GM11168 (cell line): ENCODE results near the gene JAKMIP1.

Experiments used
- in situ Hi-C: fragments of 300-500 bp; cut with MboI; formaldehyde crosslinking; loops from one replicate; pipeline ENCODE4 v1.12.0; 2022; ENCODE audit warnings: low sequenced_read_pairs; ENCODE audit not compliant: unreplicated experiment

JAKMIP1 gene

GRCh38 chr4:6050551-6050950 lies 149.8 kb downstream of the JAKMIP1 start:
- in situ Hi-C loops: no loop called here

- in situ Hi-C loops: no loop called here
These were observed 150.4 kb downstream of the JAKMIP1 start for GRCh38 chr4:6049985-6050384.

- in situ Hi-C loops: no loop called here
These were observed 151.1 kb downstream of the JAKMIP1 start for GRCh38 chr4:6049278-6049677.

GRCh38 chr4:6048537-6048936 lies 151.8 kb downstream of the JAKMIP1 start:
- in situ Hi-C loops: no loop called here

- in situ Hi-C loops: no loop called here
These were observed 153.1 kb downstream of the JAKMIP1 start for GRCh38 chr4:6047130-6047673.

DNA sequence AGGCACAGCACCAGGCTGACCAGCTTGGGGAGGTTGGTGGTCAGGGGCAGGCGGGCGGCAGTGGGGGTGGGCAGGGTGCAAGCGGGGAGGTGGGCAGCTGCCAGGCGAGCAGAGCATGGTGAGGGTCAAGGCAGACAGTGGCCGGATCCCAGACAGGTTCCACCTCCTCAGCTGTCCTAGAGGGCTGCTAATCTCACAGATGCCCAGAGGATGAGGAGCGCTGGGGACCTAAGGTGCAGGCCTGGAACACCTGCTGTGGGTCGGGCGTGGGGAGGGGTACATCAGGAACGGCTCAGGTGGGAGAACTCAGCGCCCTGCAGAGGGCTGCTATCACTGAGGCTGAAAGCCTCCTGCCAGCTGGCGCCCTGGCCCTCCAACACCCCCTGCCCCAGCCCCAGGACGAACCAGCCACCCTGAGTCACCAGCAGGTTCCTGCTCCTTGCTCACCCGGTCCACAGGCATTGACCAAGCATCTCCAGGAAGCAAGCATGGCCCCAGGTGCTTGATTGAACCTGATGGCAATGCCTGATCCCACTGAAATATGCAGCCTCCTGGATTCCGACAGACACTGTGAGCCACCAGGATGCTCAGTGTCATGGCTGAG lies 153.7 kb downstream of the JAKMIP1 start:
- in situ Hi-C loops: no loop called here

DNA sequence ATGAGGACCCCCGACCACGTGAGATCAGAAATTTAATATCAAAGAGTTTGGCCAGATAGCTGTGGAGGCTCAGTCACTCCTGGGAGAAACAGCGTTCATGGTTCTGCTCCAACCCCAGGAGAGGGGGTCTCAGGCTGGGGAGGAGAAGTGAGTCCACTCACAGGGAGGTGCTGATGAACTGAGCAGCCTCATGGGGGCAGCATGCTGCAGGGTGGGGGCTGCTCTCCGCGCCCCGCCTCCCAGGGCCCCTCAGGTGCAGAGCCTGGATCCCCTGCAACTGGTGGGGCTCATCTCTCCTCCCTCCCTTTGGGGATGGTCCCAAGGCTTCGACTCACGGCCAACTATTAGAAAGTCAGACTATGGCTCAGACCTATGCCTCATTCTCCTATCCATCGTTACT lies 155.5 kb downstream of the JAKMIP1 start:
- in situ Hi-C loops: no loop called here

- in situ Hi-C loops: no loop called here
These were observed 156.1 kb downstream of the JAKMIP1 start for GRCh38 chr4:6044276-6044675.

DNA sequence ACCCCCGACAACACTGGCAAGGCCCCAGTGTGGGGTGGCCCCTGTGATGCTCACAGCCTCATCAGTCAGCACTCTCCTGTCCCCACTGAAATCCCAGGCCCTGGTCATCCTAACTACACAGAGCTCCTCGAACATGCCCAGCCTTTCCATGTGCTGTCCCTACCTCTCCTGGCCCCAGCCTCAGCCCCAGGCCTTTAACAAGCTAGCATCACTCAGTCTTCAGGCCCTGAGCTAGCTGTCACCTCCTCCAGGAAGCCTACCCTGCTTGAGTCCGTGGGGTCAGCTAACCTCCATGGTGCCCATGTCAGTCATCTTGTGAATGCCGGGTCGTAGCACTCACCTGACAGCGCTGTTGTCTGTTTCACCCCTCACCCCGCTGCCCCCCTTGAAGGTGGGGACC lies 156.5 kb downstream of the JAKMIP1 start:
- in situ Hi-C loops: no loop called here

DNA sequence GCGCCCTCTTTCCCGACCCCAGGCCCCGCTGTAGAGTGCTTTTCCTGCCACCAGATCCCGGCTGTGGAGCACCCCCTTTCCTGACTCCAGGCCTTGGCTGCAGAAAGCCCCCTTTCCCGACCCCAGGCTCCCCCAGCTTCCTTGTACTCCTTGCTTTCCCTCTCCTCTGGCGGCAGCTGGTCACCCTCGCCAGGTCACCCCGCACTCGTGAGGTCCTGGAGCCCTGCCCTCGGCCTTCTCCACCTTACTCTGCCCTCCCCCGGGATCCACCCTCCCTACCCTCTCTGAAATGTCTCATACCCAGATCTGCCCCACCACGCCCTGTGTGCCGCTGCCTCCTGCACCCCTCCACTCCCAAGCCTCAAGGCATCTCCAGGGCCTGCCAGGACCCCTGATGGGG lies 157.2 kb downstream of the JAKMIP1 start:
- in situ Hi-C loops: no loop called here

- in situ Hi-C loops: no loop called here
These were observed 157.9 kb downstream of the JAKMIP1 start for GRCh38 chr4:6042293-6043063.

GRCh38 chr4:6041800-6042199 lies 158.5 kb downstream of the JAKMIP1 start:
- in situ Hi-C loops: no loop called here

DNA sequence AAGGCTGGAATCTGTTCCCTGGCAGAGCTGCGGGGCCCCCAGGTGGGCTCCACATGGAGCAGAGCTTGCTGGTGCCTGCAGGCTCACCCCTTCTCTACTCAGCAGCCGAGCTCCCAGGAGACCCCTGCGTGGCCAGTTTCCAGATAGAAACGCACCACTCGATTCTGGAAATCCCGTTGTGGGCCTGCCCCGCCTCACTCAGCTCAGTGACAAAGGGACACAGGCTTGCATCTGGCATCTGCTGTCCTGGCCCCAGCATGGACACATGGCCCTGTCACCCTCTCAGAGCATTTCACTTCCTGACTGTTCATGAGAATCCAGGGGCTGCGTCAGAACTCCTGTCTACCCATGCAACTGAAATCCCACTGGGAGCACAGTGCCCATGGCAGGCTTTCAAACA lies 161.6 kb downstream of the JAKMIP1 start:
- in situ Hi-C loops: no loop called here

DNA sequence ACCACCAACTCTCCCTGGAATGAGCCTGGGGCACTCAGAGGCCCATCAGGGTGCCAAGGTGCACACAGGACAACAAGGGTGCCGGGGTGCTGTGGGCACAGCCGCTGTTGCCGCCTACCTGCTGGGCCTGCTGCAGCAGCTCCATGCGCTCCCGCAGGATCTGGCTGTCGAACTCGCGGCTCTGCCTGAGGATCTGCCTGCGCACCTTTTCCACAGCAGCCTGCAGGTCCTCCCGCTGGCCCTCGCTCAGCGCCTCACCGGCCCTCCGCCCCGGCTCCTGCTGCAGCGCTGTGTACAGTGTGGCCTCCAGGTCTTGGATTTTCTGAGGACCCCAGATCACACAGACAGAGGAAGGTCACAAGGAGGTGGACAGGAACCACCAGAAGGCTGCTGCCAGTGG lies 164.6 kb downstream of the JAKMIP1 start:
- in situ Hi-C loops: no loop called here

GRCh38 chr4:6033381-6033780 lies 167.0 kb downstream of the JAKMIP1 start:
- in situ Hi-C loops: no loop called here

GRCh38 chr4:6032249-6033244 lies 167.8 kb downstream of the JAKMIP1 start:
- in situ Hi-C loops: no loop called here

- in situ Hi-C loops: no loop called here
These were observed 168.5 kb downstream of the JAKMIP1 start for GRCh38 chr4:6031846-6032245.

DNA sequence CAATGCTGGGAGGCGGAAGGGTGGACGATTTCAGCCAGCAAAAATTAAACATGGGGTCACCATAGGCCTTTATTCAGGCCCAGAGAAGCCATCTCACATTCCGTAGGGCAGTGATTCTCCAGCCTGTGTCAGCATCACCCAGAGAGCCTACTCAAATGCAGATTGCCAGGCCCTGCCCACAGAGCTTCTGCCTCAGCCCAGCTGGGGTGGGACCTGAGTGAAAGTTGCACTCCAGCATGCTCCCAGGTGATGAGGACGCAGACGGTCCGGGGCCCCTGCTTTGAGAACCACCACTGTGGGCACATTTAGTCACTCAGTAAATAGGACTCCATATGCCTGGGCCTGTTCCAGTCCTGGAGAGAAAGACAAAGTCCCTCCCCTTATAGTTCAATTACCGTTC lies 169.7 kb downstream of the JAKMIP1 start:
- in situ Hi-C loops: no loop called here

DNA sequence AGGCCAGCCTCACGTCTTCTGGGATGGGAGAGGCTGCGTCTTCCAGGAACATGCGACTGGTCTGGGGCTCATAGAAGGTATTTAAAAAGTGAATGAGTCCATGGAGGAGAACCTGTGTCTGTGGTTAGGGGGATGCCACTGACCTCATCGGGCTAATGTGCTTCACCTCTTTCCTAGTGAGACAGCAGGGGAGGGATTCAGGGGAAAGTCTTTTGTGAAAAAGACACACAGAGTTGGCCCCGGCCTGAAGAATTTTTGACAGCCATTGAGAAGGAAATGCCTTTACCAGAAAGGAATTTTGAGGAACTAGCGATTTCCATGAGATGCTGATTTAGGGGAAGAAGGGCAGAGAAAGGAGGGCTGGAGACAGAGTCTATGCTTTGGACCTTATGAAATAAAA lies 171.1 kb downstream of the JAKMIP1 start:
- in situ Hi-C loops: no loop called here

DNA sequence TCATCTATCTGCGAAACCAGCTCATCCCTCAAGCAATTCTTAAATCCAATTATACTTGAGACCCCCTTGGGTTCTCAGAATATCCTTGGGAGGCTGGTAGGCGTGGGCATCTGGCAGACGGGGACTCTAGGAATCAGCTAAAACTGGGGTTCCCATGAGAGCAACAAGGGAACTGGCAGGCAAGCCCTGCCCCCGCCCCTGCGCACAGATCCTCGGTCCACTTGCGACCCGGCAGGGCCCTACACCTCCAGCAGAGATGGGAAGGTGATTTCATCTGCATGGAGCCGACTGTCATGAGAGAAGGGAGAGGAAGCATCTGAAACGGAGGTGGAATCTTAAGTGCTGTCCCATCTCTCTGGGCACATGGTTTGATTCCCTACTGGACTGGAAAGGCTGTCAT lies 172.2 kb downstream of the JAKMIP1 start:
- in situ Hi-C loops: no loop called here

GRCh38 chr4:6027392-6027791 lies 173.0 kb downstream of the JAKMIP1 start:
- in situ Hi-C loops: no loop called here
